ENCODE results near the gene GPM6B.

DNA sequence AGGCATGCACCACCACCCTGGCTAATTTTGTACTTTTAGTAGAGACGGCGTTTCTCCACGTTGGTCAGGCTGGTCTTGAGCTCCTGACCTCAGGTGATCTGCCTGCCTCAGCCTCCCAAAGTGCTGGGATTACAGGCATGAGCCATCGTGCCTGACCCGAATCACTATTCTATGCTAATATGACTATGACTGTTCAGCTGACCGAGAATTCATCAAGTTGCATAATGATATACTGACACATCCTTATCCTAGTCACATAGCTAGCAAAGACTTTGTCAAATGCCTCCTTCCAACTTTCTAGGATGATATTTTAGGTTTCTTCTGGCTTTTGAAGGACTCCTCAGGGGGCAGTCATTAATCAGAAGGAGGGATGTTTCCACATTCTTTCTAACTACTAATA lies 4.8 kb upstream of the GPM6B start:
- TF ChIP-seq, protein P1, sequence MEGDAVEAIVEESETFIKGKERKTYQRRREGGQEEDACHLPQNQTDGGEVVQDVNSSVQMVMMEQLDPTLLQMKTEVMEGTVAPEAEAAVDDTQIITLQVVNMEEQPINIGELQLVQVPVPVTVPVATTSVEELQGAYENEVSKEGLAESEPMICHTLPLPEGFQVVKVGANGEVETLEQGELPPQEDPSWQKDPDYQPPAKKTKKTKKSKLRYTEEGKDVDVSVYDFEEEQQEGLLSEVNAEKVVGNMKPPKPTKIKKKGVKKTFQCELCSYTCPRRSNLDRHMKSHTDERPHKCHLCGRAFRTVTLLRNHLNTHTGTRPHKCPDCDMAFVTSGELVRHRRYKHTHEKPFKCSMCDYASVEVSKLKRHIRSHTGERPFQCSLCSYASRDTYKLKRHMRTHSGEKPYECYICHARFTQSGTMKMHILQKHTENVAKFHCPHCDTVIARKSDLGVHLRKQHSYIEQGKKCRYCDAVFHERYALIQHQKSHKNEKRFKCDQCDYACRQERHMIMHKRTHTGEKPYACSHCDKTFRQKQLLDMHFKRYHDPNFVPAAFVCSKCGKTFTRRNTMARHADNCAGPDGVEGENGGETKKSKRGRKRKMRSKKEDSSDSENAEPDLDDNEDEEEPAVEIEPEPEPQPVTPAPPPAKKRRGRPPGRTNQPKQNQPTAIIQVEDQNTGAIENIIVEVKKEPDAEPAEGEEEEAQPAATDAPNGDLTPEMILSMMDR (IDR thresholded peaks at IDR 0.05), result no peak
- TF ChIP-seq POLR2A (IDR thresholded peaks at IDR 0.05), result no peak

Measured in heart left ventricle (tissue), 13 donors.